WTC11 (cell line): ENCODE data around the gene PDLIM1. TPM values are rescaled to one million over a fixed set of nuclear protein-coding genes. Genes with fewer than 3 reads are reported as not detected.

Experiments used
- ATAC-seq: fragments of 200-7000 bp; cut with Tn5 transposase; 2 replicates; pipeline ENCODE4 v1.10.0; 2021; ENCODE audit warnings: mild to moderate bottlenecking, moderate library complexity
- CTCF ChIA-PET: fragments of 300-600 bp; sonication (Branson Sonifier 250); formaldehyde crosslinking; loops from one replicate; lab custom pipeline; 2021; ENCODE audit warnings: antibody characterized with exemption; lab: Charles Lee
- POLR2A ChIA-PET: fragments of 350-600 bp; sonication (Branson Sonifier 250); formaldehyde crosslinking; loops from one replicate; lab custom pipeline; 2021; ENCODE audit warnings: antibody characterized with exemption; lab: Charles Lee
- DNase-seq: peaks from one replicate; pipeline ENCODE4 v3.0.0; 2021; ENCODE audit warnings: low spot score
- H3K27ac Mint-ChIP-seq: 2 replicates; pipeline ENCODE4 v1.8.0; 2021; ENCODE audit warnings: mixed read lengths
- H3K27me3 Mint-ChIP-seq: 2 replicates; pipeline ENCODE4 v1.8.0; 2021; ENCODE audit warnings: low read depth, mild to moderate bottlenecking, moderate library complexity, mixed read lengths
- H3K36me3 Mint-ChIP-seq: 2 replicates; pipeline ENCODE4 v1.8.0; 2021; ENCODE audit warnings: mixed read lengths
- H3K4me1 Mint-ChIP-seq: 2 replicates; pipeline ENCODE4 v1.8.0; 2022; ENCODE audit warnings: mixed read lengths
- H3K4me3 Mint-ChIP-seq: 2 replicates; pipeline ENCODE4 v1.8.0; 2021; ENCODE audit warnings: mild to moderate bottlenecking, moderate library complexity, mixed read lengths
- H3K9me3 Mint-ChIP-seq: 2 replicates; pipeline ENCODE4 v1.8.0; 2021; ENCODE audit warnings: mixed read lengths
- ESRRA ChIP-seq: sonication (generic); formaldehyde crosslinking; IDR thresholded peaks from 2 replicates; pipeline ENCODE4 v1.8.1; 2022; ENCODE audit warnings: mild to moderate bottlenecking, missing genetic modification reagents, borderline replicate concordance
- JUN ChIP-seq: sonication (generic); formaldehyde crosslinking; IDR thresholded peaks from 2 replicates; pipeline ENCODE4 v1.8.0; 2023; ENCODE audit warnings: mild to moderate bottlenecking, missing genetic modification reagents
- NR3C1 ChIP-seq: sonication (generic); formaldehyde crosslinking; conservative IDR thresholded peaks from 2 replicates; pipeline ENCODE4 v1.8.1; 2023; ENCODE audit warnings: low read depth, mild to moderate bottlenecking, missing genetic modification reagents
- OVOL2 ChIP-seq: fragments of 250-450 bp; sonication (Bioruptor Pico); IDR thresholded peaks from 2 replicates; pipeline ENCODE4 v1.9.0; 2021; ENCODE audit warnings: mild to moderate bottlenecking, borderline replicate concordance
- RELA ChIP-seq: sonication (generic); formaldehyde crosslinking; IDR thresholded peaks from 2 replicates; pipeline ENCODE4 v1.8.1; 2022; ENCODE audit warnings: missing genetic modification reagents, mild to moderate bottlenecking, borderline replicate concordance
- SOX15 ChIP-seq: fragments of 250-450 bp; sonication (Bioruptor Pico); IDR thresholded peaks from 2 replicates; pipeline ENCODE4 v1.9.0; 2021; ENCODE audit warnings: mild to moderate bottlenecking
- TEAD1 ChIP-seq: sonication (generic); formaldehyde crosslinking; IDR thresholded peaks from 2 replicates; pipeline ENCODE4 v1.8.0; 2022; ENCODE audit warnings: mild to moderate bottlenecking, missing genetic modification reagents
- total RNA-seq: library from RNA; stranded (reverse); gene quantifications from 3 replicates; pipeline ENCODE4 v1.2.3, GENCODE V29; 2021
- TF ChIP-seq, protein P1 (sequence below): fragments of 250-450 bp; sonication (Bioruptor Pico); conservative IDR thresholded peaks from 2 replicates; pipeline ENCODE4 v1.9.0; 2021; ENCODE audit warnings: mild to moderate bottlenecking
- TF ChIP-seq, protein P2 (sequence below): sonication (generic); formaldehyde crosslinking; IDR thresholded peaks from 2 replicates; pipeline ENCODE4 v1.8.1; 2023; ENCODE audit warnings: mild to moderate bottlenecking, missing genetic modification reagents, moderate library complexity
- TF ChIP-seq, protein P3 (sequence below): sonication (generic); formaldehyde crosslinking; conservative IDR thresholded peaks from 2 replicates; pipeline ENCODE4 v1.8.1; 2022; ENCODE audit warnings: mild to moderate bottlenecking, missing genetic modification reagents
- TF ChIP-seq, protein P4 (sequence below): sonication (generic); formaldehyde crosslinking; IDR thresholded peaks from 2 replicates; pipeline ENCODE4 v1.8.0; 2023; ENCODE audit warnings: missing genetic modification reagents
- TF ChIP-seq, protein P5 (sequence below): sonication (generic); formaldehyde crosslinking; IDR thresholded peaks from 2 replicates; pipeline ENCODE4 v1.8.0; 2022; ENCODE audit warnings: missing genetic modification reagents
- TF ChIP-seq, protein P6 (sequence below): fragments of 200-600 bp; IDR thresholded peaks from 2 replicates; pipeline ENCODE4 v1.8.0; 2022; ENCODE audit warnings: antibody characterized with exemption
- TF ChIP-seq, protein P7 (sequence below): sonication (generic); formaldehyde crosslinking; IDR thresholded peaks from 2 replicates; pipeline ENCODE4 v1.8.1; 2022; ENCODE audit warnings: missing genetic modification reagents, borderline replicate concordance

PDLIM1 gene
- total RNA-seq, 1 experiment from 2014 or later, result 223 TPM

DNA sequence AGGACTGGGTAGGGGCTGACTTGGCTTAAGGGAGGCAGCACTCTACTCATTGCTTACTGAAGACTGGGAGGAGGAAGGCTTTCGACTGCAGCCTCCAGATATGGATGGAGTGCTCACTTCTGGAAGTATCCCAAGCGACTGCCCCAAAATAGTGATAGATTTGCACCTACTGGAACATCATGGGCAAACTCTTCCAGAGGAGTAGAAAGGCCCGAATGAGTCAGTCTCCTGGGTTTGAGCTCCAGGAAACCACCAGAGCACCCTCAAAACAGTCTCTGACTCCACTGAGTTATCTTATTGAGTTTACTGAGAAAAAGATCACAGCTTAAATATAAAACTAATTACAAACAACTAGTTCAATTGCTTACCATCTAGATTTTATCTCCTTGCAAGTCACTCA lies 37.2 kb upstream of the PDLIM1 start (continued):
- TF ChIP-seq, protein P1, sequence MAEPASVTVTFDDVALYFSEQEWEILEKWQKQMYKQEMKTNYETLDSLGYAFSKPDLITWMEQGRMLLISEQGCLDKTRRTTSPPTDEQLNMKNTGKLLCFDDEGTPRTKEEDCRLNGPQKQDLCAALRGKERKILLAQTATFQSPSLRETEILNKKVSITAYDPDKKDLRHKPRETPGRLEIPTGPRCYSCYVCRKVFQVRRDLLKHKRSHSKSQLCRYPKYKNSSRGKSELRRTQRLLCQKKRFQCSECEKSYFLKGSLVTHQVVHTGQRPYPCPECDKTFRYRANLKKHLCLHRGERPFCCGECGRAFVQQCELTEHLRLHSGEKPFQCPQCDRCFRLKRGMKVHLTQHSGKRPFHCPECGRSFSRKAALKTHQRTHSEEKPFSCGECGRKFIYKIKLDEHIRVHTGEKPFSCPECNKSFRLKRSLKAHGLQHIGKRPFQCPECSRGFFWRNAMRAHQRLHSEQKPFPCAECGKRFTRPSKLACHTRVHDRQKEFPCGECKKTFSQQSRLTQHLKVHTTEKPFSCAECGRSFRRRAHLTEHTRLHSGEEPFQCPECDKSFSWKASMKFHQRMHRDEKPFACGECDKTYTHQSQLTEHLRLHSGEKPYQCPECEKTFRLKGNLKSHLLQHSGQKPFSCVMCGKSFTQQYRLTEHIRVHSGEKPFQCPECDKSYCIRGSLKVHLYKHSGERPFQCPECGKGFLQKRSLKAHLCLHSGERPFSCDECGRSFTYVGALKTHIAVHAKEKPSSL (CRISPR knock-in tag), result no peak
- TF ChIP-seq OVOL2 (CRISPR knock-in tag), result no peak
- TF ChIP-seq, protein P2, sequence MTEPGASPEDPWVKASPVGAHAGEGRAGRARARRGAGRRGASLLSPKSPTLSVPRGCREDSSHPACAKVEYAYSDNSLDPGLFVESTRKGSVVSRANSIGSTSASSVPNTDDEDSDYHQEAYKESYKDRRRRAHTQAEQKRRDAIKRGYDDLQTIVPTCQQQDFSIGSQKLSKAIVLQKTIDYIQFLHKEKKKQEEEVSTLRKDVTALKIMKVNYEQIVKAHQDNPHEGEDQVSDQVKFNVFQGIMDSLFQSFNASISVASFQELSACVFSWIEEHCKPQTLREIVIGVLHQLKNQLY (CRISPR knock-in tag), result no peak
- TF ChIP-seq, protein P3, sequence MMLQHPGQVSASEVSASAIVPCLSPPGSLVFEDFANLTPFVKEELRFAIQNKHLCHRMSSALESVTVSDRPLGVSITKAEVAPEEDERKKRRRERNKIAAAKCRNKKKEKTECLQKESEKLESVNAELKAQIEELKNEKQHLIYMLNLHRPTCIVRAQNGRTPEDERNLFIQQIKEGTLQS (CRISPR knock-in tag), result no peak
- TF ChIP-seq, all 79 proteins: peak for 0

DNA sequence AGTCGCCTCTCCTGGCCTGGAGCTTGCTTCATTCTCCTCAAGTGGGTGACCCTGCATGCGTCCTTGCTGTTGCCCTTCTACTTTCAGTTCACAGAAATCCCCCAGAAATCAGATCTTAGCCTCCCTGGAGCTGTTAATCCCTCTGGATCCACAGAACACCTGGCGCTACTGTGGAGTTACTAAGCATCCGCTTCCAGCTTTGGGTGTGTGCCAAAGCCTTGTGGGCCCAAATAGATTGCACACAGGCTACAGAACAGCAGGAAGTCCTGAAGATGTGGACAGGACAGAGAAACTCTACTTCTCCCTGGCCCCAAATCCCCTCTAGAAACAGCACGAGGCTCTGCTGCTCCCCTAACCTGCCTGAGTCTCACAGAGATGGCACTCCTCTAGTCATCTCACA lies 36.6 kb upstream of the PDLIM1 start:
- POLR2A ChIA-PET, result no interaction called here
- H3K36me3 Mint-ChIP-seq, result peaks cover 7% of the 10 kb centered on the region
- H3K9me3 Mint-ChIP-seq, result no peaks in the 10 kb centered on the region
- no peak overlapping the region for H3K27ac Mint-ChIP-seq
- TF ChIP-seq, protein P4, sequence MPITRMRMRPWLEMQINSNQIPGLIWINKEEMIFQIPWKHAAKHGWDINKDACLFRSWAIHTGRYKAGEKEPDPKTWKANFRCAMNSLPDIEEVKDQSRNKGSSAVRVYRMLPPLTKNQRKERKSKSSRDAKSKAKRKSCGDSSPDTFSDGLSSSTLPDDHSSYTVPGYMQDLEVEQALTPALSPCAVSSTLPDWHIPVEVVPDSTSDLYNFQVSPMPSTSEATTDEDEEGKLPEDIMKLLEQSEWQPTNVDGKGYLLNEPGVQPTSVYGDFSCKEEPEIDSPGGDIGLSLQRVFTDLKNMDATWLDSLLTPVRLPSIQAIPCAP (CRISPR knock-in tag), result no peak
- TF ChIP-seq, protein P5, sequence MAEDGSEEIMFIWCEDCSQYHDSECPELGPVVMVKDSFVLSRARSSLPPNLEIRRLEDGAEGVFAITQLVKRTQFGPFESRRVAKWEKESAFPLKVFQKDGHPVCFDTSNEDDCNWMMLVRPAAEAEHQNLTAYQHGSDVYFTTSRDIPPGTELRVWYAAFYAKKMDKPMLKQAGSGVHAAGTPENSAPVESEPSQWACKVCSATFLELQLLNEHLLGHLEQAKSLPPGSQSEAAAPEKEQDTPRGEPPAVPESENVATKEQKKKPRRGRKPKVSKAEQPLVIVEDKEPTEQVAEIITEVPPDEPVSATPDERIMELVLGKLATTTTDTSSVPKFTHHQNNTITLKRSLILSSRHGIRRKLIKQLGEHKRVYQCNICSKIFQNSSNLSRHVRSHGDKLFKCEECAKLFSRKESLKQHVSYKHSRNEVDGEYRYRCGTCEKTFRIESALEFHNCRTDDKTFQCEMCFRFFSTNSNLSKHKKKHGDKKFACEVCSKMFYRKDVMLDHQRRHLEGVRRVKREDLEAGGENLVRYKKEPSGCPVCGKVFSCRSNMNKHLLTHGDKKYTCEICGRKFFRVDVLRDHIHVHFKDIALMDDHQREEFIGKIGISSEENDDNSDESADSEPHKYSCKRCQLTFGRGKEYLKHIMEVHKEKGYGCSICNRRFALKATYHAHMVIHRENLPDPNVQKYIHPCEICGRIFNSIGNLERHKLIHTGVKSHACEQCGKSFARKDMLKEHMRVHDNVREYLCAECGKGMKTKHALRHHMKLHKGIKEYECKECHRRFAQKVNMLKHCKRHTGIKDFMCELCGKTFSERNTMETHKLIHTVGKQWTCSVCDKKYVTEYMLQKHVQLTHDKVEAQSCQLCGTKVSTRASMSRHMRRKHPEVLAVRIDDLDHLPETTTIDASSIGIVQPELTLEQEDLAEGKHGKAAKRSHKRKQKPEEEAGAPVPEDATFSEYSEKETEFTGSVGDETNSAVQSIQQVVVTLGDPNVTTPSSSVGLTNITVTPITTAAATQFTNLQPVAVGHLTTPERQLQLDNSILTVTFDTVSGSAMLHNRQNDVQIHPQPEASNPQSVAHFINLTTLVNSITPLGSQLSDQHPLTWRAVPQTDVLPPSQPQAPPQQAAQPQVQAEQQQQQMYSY (CRISPR knock-in tag), result no peak
- no peak for TF ChIP-seq TEAD1 (CRISPR knock-in tag)
- no peak for TF ChIP-seq NR3C1 (CRISPR knock-in tag)
- TF ChIP-seq, protein P6, sequence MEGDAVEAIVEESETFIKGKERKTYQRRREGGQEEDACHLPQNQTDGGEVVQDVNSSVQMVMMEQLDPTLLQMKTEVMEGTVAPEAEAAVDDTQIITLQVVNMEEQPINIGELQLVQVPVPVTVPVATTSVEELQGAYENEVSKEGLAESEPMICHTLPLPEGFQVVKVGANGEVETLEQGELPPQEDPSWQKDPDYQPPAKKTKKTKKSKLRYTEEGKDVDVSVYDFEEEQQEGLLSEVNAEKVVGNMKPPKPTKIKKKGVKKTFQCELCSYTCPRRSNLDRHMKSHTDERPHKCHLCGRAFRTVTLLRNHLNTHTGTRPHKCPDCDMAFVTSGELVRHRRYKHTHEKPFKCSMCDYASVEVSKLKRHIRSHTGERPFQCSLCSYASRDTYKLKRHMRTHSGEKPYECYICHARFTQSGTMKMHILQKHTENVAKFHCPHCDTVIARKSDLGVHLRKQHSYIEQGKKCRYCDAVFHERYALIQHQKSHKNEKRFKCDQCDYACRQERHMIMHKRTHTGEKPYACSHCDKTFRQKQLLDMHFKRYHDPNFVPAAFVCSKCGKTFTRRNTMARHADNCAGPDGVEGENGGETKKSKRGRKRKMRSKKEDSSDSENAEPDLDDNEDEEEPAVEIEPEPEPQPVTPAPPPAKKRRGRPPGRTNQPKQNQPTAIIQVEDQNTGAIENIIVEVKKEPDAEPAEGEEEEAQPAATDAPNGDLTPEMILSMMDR, result no peak
- TF ChIP-seq, all 79 proteins: peak for 0
- CTCF ChIA-PET, result interaction anchor here (1.0 kb wide), 1 partner anchor 38 kb away, joined by 3 read pairs; no protein-coding TSS in a partner anchor
- Mint-ChIP-seq H3K4me1 (peaks cover 9% of the 10 kb centered on the region), H3K27me3 (no peaks in the 10 kb centered on the region), H3K4me3 (no peak overlapping the region)
- DNase-seq (no peak), ATAC-seq (no peak)

DNA sequence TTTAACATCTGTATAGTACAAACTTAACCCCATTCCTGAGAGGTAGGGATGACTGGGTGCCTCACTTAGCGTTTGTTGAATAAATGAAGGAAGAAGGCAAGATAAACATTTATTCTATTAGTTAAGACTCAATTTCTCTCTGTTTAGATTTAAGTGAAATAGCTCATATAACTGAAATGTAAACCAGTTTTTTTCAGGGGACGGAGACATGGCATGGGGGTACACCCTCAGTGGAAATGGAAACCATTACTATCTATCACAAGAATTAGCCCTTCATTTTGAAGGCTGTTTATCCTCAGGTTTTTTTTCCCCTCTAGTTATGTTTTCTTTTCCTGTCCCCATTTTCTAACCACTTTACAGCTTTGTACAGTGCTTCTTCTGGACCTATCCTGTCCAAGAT lies 35.6 kb upstream of the PDLIM1 start:
- Mint-ChIP-seq H3K4me1 (peaks cover 6% of the 10 kb centered on the region), H3K27me3 (no peaks in the 10 kb centered on the region), H3K27ac (no peak overlapping the region), H3K4me3 (no peak overlapping the region), H3K9me3 (no peaks in the 10 kb centered on the region), H3K36me3 (peaks cover 8% of the 10 kb centered on the region)
- no peak for DNase-seq
- ATAC-seq, result no peak
- CTCF ChIA-PET, result no interaction called here
- POLR2A ChIA-PET, result no interaction called here
- TF ChIP-seq TEAD1 (CRISPR knock-in tag) (no peak), ESRRA (CRISPR knock-in tag) (no peak), RELA (CRISPR knock-in tag) (no peak), SOX15 (CRISPR knock-in tag) (no peak), JUN (CRISPR knock-in tag) (no peak)
- TF ChIP-seq, protein P7, sequence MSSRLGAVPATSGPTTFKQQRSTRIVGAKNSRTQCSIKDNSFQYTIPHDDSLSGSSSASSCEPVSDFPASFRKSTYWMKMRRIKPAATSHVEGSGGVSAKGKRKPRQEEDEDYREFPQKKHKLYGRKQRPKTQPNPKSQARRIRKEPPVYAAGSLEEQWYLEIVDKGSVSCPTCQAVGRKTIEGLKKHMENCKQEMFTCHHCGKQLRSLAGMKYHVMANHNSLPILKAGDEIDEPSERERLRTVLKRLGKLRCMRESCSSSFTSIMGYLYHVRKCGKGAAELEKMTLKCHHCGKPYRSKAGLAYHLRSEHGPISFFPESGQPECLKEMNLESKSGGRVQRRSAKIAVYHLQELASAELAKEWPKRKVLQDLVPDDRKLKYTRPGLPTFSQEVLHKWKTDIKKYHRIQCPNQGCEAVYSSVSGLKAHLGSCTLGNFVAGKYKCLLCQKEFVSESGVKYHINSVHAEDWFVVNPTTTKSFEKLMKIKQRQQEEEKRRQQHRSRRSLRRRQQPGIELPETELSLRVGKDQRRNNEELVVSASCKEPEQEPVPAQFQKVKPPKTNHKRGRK (CRISPR knock-in tag), result no peak
- TF ChIP-seq, protein P5 (CRISPR knock-in tag), result no peak
